SKM-1 treated with dmso at 0.1 percent for 144 hours (cell line): ENCODE measurements around the gene TRPC4.

ENCODE experiments used
- DNase-seq: peaks from one replicate; lab custom pipeline; 2025; ENCODE audit not compliant: unreplicated experiment; lab: John Stamatoyannopoulos, UW

TRPC4 gene

DNA sequence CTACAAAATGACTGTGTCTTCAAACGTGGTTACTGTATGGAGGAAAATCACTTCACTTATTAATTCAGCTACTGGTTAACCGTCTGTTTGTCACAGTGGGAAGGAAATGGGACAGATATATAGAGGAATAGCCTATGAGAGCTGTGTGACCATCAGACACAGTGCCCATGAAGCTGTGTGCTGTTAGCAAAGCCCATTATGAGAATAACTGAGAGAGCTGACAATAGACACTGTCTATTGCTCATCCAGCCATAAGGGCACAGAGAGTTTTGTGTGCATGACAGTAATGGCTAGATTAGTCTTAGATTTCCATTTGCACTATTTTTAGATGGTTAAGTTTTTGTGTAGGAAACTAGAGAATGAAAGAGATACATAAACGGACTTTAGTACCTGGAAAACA is 206.9 kb downstream of the TRPC4 start:
- no peak for DNase-seq

DNA sequence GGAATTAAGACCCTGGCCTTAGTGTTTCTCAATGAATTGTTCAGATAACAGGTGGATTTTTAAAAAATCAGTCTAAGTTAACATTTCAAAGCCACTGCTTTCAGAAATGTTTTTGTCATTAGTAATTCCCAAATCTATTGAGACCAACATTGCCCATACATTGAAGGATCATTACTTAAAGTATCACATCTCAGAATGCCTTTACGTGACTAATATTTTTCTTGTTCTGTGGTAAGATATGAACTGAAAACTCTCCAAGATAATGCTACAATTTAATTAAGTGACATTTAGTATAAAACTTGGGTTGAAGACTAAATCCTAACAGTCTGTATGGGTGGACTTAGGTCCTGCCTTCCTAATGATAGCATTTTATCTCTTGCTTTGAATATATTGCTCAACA is 211.6 kb downstream of the TRPC4 start:
- no peak for DNase-seq

DNA sequence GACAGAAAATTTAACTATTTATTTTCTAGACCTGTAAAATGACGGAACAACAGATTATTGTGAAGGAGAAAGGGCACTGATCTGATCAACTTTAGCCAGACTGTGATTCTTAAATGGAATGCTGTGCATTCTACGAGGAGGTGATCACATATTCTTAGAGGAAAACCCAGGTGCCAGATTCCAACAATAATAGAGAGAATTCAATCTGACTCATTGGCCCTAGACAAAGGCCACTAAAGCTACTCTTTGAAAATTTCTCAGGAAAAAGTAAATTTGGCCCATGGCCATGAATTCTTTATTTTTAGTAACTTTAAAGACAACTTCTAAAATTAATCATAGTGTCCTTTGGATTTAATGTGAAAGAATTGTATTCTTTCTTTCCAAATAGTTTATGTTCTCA is 212.4 kb downstream of the TRPC4 start:
- no peak for DNase-seq

GRCh38 chr13:37656247-37656940 is 213.2 kb downstream of the TRPC4 start:
- DNase-seq = no peak

DNA sequence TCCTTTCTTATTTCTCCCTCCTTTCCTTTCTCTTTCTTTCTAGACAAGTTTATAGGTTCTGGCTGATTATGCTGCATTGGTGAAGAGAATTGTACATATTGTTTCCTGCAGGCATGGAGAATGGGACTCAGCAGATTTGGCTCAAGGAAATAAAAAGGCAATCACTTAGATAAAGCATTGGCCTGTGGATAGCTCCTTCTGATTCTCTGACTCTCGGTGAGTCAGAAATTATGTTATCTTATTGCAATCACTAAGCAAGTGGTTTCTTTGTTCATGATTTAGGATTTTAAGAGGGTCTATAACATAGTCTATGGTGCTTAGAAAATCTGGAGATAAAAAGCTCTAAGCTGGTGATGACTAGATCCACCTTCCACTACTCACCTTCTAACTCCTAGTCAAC is 217.0 kb downstream of the TRPC4 start:
- no peak for DNase-seq

GRCh38 chr13:37651891-37652290 is 217.7 kb downstream of the TRPC4 start:
- DNase-seq = no peak

DNA sequence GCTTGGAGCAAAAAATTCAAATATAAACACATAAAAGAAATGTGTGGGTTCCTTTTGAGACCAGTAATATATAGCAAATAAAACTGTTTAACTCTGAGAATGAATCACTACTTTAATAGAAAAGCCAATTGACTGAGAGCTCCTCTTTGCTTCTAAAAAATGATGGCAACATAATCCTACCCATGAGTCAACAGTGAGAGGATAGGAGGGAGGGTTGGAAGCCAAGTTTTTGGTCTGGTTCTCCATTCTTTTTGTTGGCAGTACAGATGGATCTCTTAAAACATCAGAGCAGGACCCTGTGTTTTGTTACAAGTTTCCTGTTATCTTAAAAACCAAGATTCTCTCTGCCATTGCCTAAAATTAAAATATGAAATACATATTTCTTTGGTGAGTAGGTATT is 221.0 kb downstream of the TRPC4 start:
- no peak for DNase-seq

DNA sequence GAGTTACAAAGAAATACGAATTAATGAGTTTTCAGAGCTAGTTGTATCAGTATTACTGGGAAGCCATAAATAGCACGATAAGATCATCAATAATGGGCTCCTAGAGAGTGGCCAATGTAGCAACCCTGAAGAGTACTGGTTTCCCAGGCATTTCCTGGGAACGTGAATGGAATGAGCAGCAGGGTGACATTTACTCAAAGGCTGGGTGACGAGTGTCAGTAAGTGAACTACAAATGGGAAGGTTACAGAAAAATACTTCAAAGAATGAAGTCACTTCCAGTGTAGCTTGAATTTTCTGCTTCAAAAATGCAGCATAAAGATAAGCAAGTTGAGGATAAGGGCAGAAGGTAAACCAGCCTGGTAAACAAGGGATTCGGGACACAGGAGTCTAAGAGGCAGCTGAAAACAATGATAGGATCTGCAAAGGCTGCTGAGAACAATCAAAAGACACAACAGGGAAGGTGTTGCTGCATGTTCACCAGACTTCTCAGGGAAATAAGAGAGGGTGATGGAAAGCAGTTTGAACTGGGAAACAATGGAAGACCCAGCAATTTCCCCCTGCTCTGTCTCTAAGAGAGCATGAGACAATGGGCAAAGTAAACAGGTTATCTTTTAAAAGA is 222.4 kb downstream of the TRPC4 start:
- no peak for DNase-seq

DNA sequence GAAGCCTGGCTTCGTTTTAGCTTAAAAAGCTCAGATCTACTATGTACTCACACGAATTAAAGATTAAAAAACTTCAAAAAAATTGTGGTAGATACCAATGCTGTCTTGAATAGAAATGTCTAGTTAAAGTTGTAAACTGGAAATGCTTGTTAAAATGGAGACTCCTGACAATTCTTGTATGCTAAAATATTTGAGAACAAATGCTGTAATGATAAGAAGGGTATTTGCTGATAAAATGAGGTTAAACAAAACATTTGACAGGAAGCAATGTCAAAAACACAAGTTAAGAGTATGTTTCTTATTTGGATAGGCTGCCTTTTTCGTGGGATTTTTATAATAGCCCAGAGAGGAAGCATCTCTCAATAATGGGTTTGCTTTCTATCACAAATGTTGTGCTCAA is 223.0 kb downstream of the TRPC4 start:
- no peak for DNase-seq

GRCh38 chr13:37645181-37645740 is 224.3 kb downstream of the TRPC4 start:
- DNase-seq = no peak

GRCh38 chr13:37641391-37641790 is 228.2 kb downstream of the TRPC4 start:
- no peak for DNase-seq

DNA sequence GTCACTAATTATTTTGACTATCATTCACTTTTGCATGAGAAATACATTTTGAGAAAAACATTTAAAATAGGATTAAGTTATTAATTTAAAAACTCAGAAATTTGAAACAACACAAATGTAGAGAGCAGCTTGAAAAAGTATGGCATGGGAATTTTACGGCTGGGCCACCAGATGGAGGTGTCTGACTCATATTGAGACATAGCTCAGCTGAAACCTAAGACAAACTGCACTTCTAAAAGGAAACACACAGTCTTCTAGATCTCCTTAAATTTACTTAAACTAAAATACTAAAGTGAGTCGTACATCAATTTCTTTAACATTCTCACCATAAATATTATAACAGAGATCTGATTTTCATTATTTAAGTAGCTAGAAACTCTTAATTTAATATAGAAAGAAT is 229.1 kb downstream of the TRPC4 start:
- peak; percentile 12 for DNase-seq

GRCh38 chr13:37636701-37637100 is 232.9 kb downstream of the TRPC4 start:
- no peak for DNase-seq

DNA sequence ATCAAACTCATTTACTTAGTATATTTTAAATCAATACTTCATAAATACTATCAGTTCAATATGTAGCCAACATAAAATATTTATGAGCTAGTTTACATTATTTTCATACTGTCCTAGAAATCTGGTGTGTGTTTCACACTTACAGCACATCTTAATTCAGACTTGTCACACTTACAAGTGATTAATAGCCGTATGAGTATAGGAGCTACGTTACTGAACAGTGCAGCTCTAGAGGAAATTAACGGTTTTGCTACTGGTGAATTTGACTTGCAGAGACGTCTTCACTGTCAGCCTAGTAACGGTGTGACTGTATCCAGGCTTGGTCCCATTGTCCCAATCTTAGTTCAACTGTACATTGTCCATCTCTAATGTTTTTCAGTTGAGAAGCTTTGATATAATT is 237.3 kb downstream of the TRPC4 start:
- DNase-seq = no peak

- DNase-seq = no peak
Measured at GRCh38 chr13:37627428-37627827, 242.1 kb downstream of the TRPC4 start.

DNA sequence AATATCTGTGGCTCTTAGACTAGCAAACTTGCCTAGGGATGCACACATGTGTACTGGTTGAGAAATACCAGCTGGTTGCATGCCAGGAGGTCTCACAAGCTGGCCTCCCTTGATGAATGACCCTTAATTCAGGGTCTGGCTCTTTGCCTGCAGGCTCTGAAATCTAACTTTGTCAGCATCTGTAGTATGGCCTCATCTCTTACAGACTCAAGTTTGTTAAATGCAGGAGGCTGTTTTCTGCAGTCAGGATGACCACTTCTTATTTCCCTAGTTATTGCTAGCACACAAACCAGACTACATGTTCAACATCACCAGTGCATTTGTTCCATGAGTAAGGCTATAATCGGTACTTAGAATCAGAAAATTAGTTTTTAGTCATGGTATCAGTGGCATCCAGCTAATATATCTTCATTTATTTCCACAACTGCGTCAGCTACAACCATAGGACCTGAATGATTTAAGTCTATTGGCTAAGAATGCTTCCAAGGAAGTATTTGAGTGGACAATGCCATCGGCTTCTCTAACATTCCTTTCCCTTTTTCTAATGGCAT is 247.7 kb downstream of the TRPC4 start:
- no peak for DNase-seq

GRCh38 chr13:37618554-37618953 is 251.0 kb downstream of the TRPC4 start:
- no peak for DNase-seq

DNA sequence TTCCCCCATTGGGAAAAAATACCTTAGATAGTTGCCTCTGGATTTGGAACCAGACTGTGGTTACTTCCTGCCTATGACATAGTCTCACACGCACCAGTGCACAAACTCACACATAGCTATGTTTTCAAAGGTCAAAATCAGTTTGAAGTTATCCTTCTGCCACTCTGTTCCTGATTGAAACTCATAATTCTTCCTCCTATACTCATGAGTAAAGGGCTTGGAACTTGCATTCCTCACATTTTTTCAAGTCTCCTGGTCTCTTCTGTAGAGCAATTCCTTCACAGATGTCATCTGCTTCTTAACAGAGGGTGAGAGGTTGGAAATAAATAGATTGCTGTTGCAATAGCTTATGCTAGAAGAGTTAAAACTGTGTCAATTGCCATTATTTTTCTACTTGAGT is 252.4 kb downstream of the TRPC4 start:
- DNase-seq = no peak

GRCh38 chr13:37616131-37616530 is 253.4 kb downstream of the TRPC4 start:
- DNase-seq = no peak

DNA sequence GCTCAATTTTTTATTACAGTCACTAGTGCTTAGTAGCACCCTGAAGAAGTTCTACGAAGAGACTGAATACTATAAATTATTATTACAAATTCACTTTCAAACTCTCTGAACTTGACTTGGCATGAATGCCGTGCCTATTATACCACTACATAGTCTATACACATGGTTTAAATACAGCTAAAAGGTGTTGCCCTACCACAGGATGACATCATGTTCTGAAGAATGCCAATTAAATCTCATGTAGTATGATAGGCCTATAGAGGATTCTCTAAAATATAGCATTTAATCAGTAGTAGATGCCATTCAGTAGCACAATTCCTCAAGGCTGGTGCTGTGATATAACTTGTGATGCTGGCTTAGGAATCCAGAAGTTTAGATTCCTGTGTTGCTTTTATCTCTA is 254.3 kb downstream of the TRPC4 start:
- no peak for DNase-seq

GRCh38 chr13:37613638-37614037 is 255.9 kb downstream of the TRPC4 start:
- DNase-seq = no peak

DNA sequence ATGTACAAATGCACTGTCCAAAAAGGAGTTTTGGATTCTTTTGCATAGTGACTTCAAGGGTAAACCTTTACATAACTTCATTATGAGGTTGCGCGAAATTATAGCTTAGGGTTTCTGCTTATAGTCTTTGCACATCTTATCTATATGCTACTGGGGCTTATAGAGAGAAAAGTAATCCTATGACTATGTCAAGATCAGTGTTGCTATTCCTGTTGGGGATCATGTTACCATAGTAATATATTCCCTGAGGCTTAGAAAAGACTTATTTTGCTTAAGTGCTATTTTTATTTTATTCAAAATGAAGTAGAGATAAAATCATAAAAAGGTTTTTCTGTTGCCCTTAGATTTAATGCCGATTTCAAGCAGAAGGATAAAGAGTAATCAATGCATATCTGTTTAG is 256.3 kb downstream of the TRPC4 start:
- DNase-seq = no peak
